Measurements from ENCODE around the gene NACC2.
"Not testable (repeated sequence)": the region's sequence is repeated elsewhere in the genome, so short reads cannot be mapped to it uniquely, and the experiment has no call there.

Gene NACC2

DNA sequence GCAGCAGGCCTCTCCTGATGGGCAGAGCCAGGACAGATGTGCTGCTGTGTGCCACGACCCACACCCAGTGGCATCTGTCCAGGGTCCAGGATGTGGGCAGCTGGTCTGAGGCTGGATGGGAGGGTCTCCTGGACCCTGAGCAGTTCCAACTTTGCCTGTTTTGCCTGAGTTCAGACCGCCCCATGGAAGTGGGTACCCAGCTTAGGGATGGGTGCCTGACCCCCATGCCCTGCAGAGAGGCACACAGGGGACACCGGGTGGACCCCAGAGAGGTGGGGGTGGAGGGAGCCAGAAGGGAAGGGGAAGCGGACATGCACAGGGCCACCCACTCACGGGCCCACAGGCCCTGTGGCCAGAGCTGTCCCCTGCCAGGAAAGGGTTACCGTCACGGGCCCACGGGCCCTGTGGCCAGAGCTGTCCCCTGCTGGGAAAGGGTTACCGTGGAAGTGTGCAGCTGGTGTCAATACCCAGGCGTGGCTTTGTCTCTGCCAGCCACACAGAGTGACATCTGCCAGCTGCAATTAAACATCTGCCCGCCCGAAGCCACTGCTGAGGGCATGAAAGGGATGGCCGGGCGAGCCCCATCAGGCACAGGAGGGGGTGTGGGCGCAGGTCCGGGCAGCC is 50.0 kb downstream of the NACC2 start:
- DNase-seq (ENCODE audit: low spot score): no peak

DNA sequence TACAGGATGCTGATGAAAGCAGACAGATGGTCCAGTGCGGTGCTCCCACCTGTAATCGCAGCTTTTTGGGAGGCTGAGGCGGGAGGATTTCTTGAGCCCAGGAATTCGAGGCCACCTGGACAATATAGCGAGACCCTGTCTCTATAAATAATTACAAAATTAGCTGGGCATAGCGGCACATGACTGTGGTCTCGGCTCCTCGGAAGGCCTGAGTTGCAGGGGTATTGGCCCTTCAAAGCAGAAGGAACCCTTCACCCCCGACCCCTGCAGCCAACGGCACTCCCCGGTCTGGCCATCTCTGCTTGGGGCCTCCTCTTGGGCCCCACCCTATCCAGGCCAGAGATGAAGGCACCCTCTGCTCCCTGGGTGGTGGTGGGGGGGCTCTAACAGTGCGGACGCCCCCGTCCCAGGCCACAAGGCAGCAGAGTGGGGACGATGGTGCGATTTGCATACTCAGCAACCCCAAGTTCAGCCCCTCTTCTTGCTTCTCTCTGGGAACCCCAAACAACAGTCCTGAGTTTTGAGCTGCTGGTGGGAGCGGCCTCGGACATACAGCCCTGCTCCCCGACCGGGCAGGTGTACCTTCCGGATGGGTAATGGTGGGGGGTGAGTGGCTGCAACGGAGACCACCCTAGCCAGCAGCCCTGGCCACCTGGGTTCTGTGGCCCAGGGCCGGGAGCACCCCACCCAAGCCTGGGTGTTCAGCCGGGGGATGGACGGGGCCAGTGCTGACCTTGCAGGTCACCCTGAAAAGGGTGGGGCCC is 50.7 kb downstream of the NACC2 start:
- no peak for DNase-seq (ENCODE audit: low spot score)

DNA sequence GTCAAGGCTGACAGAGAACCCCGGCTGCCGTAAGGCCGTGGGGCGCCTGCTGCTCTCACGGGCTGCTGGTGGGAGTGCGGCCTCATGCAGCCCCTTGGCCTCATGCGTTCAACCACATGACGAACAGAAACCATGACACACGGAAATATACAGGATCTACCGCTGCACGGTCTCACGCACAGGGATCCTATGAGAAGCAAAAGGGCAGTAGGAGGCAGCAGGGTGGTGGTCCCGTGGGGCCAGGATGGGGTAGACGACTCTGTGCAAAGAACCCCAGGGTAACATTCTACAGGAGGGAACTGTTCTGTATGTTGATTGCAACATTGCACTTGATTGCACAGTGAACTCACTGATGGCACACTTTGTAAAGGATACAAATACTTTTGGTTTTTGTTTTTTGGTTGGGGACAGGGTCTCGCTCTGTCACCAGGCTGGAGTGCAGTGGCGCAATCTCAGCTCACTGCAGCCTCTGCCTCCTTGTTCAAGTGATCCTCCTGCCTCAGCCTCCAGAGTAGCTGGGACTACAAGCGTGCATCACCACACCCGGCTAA is 51.6 kb downstream of the NACC2 start:
- no peak for DNase-seq (ENCODE audit: low spot score)

DNA sequence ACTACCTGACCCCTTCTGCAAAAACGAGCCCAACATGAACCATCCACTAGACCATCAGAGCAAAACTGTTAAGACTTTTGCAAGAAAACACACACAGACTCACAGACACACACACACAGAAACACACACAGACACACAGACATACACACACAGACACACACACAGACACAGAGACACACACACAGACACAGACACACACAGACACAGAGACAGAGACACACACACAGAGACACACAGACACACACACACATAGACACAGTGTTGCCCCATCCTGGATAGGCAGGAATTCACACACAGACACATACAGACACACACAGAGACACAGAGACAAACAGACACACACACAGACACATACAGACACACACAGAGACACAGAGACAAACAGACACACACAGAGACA is 52.5 kb downstream of the NACC2 start:
- no peak for DNase-seq (ENCODE audit: low spot score)

DNA sequence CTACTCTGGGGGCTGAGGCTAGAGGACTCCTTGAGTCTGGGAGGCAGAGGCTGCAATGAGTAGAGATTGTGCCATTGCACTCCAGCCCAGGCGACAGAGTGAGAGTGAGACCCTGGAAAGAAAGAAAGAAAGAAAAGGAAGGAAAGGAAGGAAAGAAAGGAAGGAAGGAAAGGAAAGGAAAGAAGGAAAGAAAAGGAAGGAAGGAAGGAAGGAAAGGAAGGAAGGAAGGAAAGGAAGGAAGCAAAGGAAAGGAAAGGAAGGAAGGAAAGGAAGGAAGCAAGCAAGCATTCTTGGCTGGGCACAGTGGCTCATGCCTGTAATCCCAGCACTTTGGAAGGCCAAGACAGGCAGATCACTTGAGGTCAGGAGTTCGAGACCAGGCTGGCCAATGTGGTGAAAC is 54.2 kb downstream of the NACC2 start:
- not testable (repeated sequence) for DNase-seq (ENCODE audit: low spot score)

DNA sequence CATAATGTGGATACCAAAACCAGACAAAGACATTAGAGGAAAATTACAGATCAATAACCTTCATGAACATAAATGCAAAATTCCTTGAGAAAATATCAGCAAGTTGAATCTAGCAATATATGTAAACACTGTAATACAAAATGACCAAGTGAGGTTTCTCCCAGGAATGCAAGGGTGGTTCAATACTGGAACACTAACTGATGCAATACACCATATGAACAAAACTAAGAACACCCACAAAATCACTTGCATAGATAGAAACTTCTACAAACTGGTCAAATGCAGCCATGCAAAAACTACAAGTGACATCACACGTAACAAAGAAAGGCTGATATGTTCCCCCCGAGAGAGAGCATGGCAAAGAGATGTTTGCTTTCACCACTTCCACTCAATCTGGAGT is 55.6 kb downstream of the NACC2 start:
- DNase-seq (ENCODE audit: low spot score): no peak

DNA sequence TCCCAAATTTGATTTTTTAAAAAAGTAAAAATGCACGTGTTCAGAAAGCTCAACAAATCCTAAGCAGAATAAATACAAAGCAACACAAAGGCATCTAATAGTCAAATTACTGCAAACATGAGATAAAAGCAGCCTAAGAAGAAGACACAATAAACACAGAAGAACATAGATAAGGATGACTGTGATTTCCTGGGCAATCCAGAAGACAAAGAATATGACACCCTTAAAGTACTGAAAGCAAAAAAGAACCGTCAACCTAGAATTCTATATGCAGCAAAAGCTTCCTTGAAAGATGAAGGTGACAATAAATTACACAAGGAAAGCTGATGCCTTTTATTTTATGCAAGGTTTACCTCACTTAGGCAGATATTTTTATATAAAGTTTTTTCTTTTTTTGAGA is 58.2 kb downstream of the NACC2 start:
- no peak for DNase-seq (ENCODE audit: low spot score)

DNA sequence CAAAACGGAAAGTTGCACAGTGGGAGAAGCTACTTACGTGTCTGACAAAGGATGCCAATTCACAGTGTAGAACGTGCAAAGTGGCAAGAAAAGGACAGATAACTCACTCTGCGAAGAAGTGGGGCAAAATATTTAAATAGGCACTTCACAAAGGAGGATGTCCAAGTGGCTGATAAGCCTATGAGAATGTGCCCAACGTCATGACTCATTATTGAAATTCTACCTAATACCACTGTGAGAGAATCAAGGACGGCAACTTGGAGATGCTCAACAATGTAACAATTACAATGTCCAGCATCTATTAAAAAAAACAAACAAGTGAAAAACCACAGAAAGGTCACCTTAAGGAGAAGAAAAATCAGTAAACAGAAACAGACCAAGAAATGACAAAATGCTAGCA is 59.0 kb downstream of the NACC2 start:
- no peak for DNase-seq (ENCODE audit: low spot score)

DNA sequence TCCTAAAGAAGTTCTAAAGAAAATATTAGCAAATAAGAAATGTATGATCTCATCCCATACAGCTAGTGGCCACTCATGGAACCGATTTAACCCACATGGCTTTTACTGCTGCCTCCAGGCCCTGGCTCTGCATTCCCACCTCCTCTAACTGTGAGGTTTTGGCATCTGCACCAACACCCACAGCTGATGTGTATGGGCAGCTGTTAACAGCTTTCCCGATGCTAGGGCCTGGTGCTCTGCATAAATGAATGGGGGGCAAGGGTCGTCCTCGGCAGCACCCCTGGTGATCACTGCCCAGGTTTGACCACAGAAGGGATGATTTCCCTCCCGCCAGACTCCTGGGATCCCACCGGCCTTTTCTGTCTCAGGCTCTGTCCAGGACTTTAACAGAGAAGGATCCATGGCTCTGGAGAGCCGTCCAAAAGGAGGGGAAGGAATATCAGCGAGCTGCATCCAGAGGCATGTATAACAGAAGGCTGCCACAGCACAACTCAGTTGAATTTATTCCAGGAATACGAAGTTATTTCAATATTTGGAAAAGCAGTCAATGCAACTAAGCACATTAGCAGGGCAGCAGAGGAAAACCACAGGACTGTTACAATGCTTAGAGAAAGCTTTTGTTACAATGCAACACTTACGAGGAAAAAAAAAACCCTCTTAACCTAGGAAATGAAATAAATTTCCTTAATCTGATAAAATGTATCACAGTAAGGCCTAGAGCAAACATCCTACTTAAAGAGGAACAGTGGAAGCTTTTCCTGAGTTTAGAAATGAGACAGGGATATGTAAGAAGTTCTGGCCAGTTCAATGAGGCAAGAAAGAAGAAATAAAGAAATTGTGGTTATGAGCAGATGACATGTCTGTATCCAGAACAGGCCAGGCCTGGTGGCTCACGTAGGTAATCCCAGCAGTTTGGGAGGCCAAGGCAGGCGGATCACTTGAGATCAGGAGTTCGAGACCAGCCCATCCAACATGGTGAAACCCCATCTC is 63.1 kb downstream of the NACC2 start:
- no peak for DNase-seq (ENCODE audit: low spot score)

DNA sequence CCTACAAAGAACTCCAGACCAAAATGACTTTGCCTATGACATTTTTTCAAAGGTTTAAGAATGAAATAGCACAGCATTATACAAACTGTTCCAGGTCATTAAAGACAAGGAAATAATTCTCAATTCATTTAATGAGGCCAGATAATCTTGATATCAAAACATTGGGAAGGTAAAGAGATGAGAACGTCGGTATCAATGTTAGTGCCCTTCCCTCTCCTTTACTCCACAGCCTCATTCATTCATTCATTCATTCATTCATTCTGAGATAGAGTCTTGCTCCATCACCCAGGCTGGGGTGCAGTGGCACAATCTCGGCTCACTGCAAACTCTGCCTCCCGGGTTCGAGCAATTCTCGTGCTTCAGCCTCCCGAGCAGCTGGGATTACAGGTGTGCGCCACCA is 64.0 kb downstream of the NACC2 start:
- DNase-seq (ENCODE audit: low spot score): no peak

DNA sequence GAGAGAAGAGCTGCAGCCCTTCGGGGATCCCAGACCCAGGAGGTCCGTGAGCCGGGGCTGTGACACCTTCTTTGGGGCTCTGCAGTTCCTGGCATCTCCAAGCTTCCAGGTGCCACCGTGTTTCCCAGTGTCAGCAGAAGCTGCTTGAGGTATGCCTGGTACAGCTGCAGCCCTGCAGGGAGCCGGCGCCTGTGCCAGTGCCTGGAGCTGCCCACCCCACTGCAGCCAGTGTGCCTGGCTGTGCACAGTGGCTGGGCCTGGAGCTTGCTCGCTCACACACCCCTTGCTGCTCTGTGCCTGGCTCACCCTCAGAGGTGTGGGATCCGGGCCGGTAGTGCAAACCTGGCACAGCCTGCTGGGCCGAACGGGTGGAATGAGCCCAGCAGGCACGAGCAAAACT is 65.5 kb downstream of the NACC2 start:
- no peak for DNase-seq (ENCODE audit: low spot score)

DNA sequence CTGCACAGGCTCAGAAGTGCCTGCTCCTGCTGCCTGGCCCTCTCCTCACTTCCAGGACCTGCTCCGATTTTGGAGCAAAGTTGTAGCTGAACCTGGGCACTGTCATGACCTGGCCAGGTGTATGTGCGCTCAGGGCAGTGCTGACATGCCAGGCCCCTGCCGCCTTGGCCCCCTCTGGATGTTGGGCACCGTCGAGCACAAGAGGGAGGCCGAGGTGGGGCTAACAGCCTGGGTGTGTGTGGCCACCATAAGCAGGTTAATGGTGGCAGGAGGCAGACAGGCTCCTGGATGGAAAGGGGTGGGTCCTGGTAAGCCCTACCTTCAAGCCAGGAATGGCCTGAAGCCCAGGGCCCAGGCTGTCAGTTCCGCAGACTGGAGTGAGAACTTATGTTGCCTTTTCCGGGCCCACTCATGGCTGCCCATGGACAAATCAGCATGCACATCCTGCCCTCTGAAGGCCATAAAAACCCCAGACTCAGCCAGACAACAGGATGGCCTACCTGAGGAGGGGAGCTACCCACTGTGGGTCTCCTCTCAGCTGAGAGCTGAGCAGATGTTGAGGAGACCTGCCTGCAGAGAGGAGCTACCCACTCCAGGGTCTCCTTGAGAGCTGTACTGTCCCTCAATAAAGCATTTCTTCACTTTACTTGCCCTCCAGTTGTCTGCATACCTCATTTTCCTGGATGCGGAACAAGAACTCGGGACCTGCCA is 66.2 kb downstream of the NACC2 start:
- DNase-seq (ENCODE audit: low spot score): no peak

DNA sequence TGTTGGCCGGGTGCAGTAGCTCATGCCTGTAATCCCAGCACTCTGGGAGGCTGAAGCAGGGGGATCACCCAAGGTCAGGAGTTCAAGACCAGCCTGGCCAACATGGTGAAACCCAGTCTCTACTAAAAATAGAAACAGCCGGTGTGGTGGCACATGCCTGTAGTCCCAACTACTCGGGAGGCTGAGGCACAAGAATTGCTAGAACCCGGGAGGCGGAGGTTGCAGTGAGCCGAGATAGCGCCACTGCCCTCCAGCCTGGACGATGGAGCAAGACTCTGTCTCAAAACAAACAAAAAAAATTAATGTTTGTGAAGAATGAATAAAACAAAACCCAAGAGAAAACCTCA is 68.2 kb downstream of the NACC2 start:
- DNase-seq (ENCODE audit: low spot score): not testable (repeated sequence)

DNA sequence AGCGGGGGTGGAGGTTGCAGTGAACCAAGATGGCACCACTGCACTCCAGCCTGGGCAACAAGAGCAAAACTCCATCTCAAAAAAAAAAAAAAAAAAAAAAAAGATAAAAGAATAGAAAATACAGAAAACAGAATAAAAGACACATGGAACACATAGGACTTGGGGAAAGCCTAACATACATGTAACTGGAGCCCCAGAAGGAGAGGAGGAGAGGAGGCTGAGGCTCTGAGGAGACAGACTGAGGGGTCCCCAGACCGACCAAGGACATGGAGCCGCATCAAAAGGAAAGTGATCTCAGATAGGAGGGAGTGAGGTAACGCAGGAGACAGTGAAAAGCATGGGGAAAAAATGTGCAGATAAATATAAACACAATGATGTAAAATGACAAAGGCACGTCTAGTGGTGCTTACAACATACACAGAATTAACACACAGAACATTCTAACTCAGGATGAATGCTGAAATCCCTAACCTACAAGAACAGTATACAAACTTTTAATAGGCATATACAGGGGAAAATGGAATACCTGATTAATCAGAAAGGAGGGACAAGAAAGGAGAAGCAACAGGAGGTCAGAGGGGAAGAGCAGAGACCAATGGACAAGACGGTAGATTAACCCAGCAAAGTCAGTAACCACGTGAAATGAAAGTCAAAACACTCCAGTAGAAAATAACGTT is 68.7 kb downstream of the NACC2 start:
- DNase-seq (ENCODE audit: low spot score): no peak

DNA sequence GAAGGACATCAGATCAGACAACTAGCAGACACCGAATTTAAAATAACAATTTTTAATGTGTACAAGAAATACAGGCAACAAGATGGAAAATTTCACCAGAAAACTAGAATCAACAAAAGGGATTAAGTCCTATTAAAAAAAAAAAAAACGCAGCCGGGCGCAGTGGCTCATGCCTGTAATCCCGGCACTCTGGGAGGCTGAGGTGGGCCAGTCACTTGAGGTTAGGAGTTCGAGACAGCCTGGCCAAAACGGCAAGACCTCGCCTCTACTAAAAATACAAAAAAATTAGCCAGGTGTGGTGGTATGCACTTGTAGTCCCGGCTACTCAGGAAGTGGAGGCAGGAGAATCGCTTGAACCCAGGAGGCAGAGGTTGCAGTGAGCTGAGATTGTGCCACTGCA is 69.6 kb downstream of the NACC2 start:
- no peak for DNase-seq (ENCODE audit: low spot score)

DNA sequence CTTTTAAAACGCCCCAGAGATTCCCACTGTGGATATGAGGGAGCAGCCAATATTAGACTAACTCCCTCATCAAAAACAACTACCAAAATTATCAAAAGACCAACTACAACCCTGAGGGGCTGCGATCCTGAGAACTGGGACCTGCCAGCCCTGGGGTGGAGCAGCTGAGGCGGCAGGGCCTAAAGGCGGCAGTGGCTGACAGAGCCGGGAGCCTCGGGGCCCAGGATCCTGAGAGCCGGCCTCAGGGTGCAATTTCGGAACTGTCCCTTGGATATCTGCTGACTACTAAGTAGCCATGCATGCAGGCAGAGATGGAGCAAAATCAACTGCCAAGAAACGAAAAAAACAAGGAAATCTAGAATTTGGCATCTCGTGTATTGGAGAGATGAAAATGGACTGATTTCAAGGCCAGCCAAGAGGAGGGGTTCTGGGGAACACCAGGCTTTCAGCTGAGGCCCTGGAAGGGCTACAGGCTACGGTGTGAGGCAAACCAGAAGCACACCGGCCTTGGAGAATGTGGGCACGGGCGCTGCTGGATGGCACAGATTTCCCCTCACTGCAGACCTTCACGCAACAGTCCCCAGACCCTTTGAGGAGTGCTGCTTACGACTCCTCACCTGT is 70.3 kb downstream of the NACC2 start:
- no peak for DNase-seq (ENCODE audit: low spot score)

DNA sequence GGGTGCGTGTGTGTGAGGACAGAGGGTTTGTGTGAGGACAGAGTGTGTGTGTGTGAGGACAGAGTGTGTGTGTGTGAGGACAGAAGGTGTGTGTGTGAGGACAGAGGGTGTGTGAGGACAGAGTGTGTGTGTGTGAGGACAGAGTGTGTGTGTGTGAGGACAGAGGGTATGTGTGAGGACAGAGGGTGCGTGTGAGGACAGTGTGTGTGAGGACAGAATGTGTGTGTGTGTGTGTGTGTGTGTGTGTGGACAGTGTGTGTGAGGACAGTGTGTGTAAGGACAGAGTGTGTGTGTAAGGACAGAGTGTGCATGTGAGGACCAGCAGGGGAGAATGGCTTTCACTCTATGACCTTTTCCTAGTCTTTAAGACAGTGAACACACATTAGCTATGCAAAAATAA is 70.8 kb downstream of the NACC2 start:
- no peak for DNase-seq (ENCODE audit: low spot score)

DNA sequence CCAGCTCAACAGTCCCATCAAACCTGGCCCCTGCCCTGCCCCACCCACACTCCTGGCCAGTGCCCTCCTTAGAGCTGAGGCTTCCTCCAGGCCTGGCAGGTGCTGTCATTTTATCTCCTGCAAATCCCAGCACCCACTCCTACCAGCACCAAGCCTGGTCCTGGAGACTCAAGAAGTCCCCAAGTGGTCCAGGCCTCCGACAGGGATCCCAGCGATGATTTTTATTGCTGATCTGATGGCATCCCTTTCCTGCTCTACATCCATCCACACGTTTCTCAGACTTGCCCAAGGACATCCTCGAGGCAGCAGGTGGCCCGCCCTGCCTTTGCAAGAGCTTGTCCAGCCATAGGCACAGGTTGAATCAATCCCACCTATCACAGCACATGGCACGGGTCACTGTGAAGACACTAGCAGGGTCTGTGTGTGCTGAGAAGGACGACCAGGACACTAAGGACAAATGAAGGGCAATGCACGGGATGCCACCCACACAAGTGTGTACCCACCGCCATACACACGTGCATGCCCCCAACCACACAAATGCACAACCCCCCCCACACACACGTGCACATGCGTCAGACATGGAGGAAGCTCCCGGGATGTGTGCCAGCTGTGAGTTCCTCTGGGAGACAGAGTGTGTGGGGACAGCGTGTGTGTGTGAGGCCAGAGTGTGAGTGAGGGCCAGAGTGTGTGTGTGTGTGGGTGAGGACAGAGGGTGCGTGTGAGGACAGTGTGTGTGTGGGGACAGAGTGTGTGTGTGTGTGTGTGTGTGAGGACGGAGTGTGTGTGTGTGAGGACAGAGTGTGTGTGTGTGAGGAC is 71.5 kb downstream of the NACC2 start:
- DNase-seq (ENCODE audit: low spot score): no peak

DNA sequence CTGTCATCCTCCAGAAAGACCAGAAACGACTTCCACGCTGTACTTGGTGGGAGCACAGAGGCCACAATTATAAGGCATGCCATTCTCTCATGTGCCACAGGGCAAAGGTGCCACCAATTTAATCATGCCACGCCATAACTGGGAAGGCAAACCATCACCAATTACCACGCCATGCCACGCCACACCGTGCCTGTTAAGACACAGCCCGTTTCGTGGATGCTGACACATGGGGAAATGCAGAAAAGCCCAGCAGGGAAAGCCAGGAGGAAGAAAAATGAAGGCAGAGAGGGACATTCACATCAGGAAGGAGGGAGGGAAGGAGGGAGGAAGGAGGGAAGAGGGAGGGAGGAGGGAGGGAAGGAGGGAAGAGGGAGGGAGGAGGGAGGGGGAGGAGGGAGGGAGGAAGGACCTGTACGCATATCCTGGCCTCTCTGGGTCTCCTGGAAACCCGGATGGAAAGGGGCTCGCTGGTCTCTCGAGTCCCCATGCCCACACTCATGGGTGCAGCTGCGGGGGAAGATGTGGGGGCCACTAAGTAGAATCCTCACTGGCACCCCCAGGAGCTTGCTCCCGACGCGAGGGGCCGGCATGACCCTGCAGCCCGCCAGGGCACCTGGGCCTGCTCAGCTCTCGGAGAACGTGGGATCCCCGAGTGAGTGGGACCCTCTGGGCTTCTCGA is 72.2 kb downstream of the NACC2 start:
- no peak for DNase-seq (ENCODE audit: low spot score)

Measured in NAMALWA (cell line).